ENCODE measurements around the gene BRCA2. TPM values are rescaled to one million over a fixed set of nuclear protein-coding genes. Genes with fewer than 3 reads are reported as not detected.
"Not testable (repeated sequence)": the region's sequence is repeated elsewhere in the genome, so short reads cannot be mapped to it uniquely, and the experiment has no call there.

BRCA2 gene
- total RNA-seq, 3 donors from 2014 or later: 7.2 to 8.6 (median 8.4) TPM

GRCh38 chr13:32330441-32330840, 15.1 kb downstream of the BRCA2 start:
- ATAC-seq: no peak
- H3K4me3 Mint-ChIP-seq: no peak overlapping the region
- no peaks in the 10 kb centered on the region for H3K27me3 Mint-ChIP-seq (ENCODE audit: low read depth)
- H3K36me3 Mint-ChIP-seq (ENCODE audit: insufficient read depth): peaks cover 19% of the 10 kb centered on the region
- no peak for DNase-seq
- no peaks in the 10 kb centered on the region for H3K4me1 Mint-ChIP-seq (ENCODE audit: low read depth)
- no peaks in the 10 kb centered on the region for H3K9me3 Mint-ChIP-seq

GRCh38 chr13:32334671-32335070, 19.4 kb downstream of the BRCA2 start:
- DNase-seq (no peak), ATAC-seq (no peak)
- no peak overlapping the region for H3K4me3 Mint-ChIP-seq
- no peaks in the 10 kb centered on the region for H3K27me3 Mint-ChIP-seq (ENCODE audit: low read depth)
- H3K4me1 Mint-ChIP-seq (ENCODE audit: low read depth): no peaks in the 10 kb centered on the region
- peaks cover 33% of the 10 kb centered on the region for H3K36me3 Mint-ChIP-seq (ENCODE audit: insufficient read depth)
- peaks cover 4% of the 10 kb centered on the region for H3K9me3 Mint-ChIP-seq

- Mint-ChIP-seq H3K36me3 (ENCODE audit: insufficient read depth) (peaks cover 12% of the 10 kb centered on the region), H3K4me3 (no peak overlapping the region), H3K9me3 (peaks cover 4% of the 10 kb centered on the region), H3K4me1 (ENCODE audit: low read depth) (no peaks in the 10 kb centered on the region), H3K27me3 (ENCODE audit: low read depth) (no peaks in the 10 kb centered on the region)
- no peak for DNase-seq
- no peak for ATAC-seq
Observed at GRCh38 chr13:32340914-32341313, 25.6 kb downstream of the BRCA2 start.

- H3K4me3 Mint-ChIP-seq: no peak overlapping the region
- ATAC-seq: no peak
- DNase-seq: no peak
- H3K36me3 Mint-ChIP-seq (ENCODE audit: insufficient read depth): peaks cover 13% of the 10 kb centered on the region
- no peaks in the 10 kb centered on the region for H3K27me3 Mint-ChIP-seq (ENCODE audit: low read depth)
- no peaks in the 10 kb centered on the region for H3K9me3 Mint-ChIP-seq
- H3K4me1 Mint-ChIP-seq (ENCODE audit: low read depth): peaks cover 2% of the 10 kb centered on the region
Observed at GRCh38 chr13:32347651-32348050, 32.3 kb downstream of the BRCA2 start.

GRCh38 chr13:32350839-32351441, 35.6 kb downstream of the BRCA2 start:
- H3K4me1 Mint-ChIP-seq (ENCODE audit: low read depth); ATAC-seq: not testable (repeated sequence)

GRCh38 chr13:32354040-32354439, 38.7 kb downstream of the BRCA2 start:
- H3K9me3 Mint-ChIP-seq: no peaks in the 10 kb centered on the region

More at GRCh38 chr13:32350839-32351441, 35.6 kb downstream of the BRCA2 start:
- not testable (repeated sequence) for H3K4me3 Mint-ChIP-seq; H3K9me3 Mint-ChIP-seq; H3K27me3 Mint-ChIP-seq (ENCODE audit: low read depth); DNase-seq
- peaks cover 13% of the 10 kb centered on the region for H3K36me3 Mint-ChIP-seq (ENCODE audit: insufficient read depth)

GRCh38 chr13:32355935-32356334, 40.6 kb downstream of the BRCA2 start:
- not testable (repeated sequence) for H3K4me3 Mint-ChIP-seq; DNase-seq; ATAC-seq; H3K9me3 Mint-ChIP-seq; H3K4me1 Mint-ChIP-seq (ENCODE audit: low read depth); H3K27me3 Mint-ChIP-seq (ENCODE audit: low read depth)
- peaks cover 17% of the 10 kb centered on the region for H3K36me3 Mint-ChIP-seq (ENCODE audit: insufficient read depth)

More at GRCh38 chr13:32354040-32354439, 38.7 kb downstream of the BRCA2 start:
- no peaks in the 10 kb centered on the region for H3K27me3 Mint-ChIP-seq (ENCODE audit: low read depth)
- no peak overlapping the region for H3K4me3 Mint-ChIP-seq
- no peaks in the 10 kb centered on the region for H3K4me1 Mint-ChIP-seq (ENCODE audit: low read depth)
- H3K36me3 Mint-ChIP-seq (ENCODE audit: insufficient read depth): peaks cover 14% of the 10 kb centered on the region
- DNase-seq (no peak), ATAC-seq (no peak)

GRCh38 chr13:32362574-32362973, 47.3 kb downstream of the BRCA2 start:
- DNase-seq (no peak), ATAC-seq (no peak)
- H3K9me3 Mint-ChIP-seq: no peaks in the 10 kb centered on the region
- H3K4me1 Mint-ChIP-seq (ENCODE audit: low read depth): no peaks in the 10 kb centered on the region
- no peaks in the 10 kb centered on the region for H3K27me3 Mint-ChIP-seq (ENCODE audit: low read depth)
- H3K36me3 Mint-ChIP-seq (ENCODE audit: insufficient read depth): peaks cover 10% of the 10 kb centered on the region
- H3K4me3 Mint-ChIP-seq: no peak overlapping the region

- H3K36me3 Mint-ChIP-seq (ENCODE audit: insufficient read depth): peaks cover 22% of the 10 kb centered on the region
- H3K4me3 Mint-ChIP-seq: no peak overlapping the region
- ATAC-seq (no peak), DNase-seq (no peak)
- no peaks in the 10 kb centered on the region for H3K27me3 Mint-ChIP-seq (ENCODE audit: low read depth)
- no peaks in the 10 kb centered on the region for H3K9me3 Mint-ChIP-seq
- no peaks in the 10 kb centered on the region for H3K4me1 Mint-ChIP-seq (ENCODE audit: low read depth)
Observed at GRCh38 chr13:32370805-32371204, 55.5 kb downstream of the BRCA2 start.

GRCh38 chr13:32376642-32377415, 61.5 kb downstream of the BRCA2 start:
- H3K4me3 Mint-ChIP-seq: no peak overlapping the region
- DNase-seq: no peak
- no peaks in the 10 kb centered on the region for H3K9me3 Mint-ChIP-seq
- no peaks in the 10 kb centered on the region for H3K4me1 Mint-ChIP-seq (ENCODE audit: low read depth)
- H3K36me3 Mint-ChIP-seq (ENCODE audit: insufficient read depth): peaks cover 20% of the 10 kb centered on the region
- no peaks in the 10 kb centered on the region for H3K27me3 Mint-ChIP-seq (ENCODE audit: low read depth)
- no peak for ATAC-seq

- Mint-ChIP-seq H3K9me3 (no peaks in the 10 kb centered on the region), H3K36me3 (ENCODE audit: insufficient read depth) (peaks cover 11% of the 10 kb centered on the region), H3K4me3 (no peak overlapping the region), H3K4me1 (ENCODE audit: low read depth) (no peaks in the 10 kb centered on the region), H3K27me3 (ENCODE audit: low read depth) (no peaks in the 10 kb centered on the region)
- no peak for ATAC-seq
- DNase-seq: no peak
Observed at GRCh38 chr13:32378012-32378411, 62.7 kb downstream of the BRCA2 start.

- DNase-seq (no peak), ATAC-seq (no peak)
- Mint-ChIP-seq H3K27me3 (ENCODE audit: low read depth) (no peaks in the 10 kb centered on the region), H3K4me1 (ENCODE audit: low read depth) (no peaks in the 10 kb centered on the region), H3K9me3 (no peaks in the 10 kb centered on the region), H3K4me3 (no peak overlapping the region), H3K36me3 (ENCODE audit: insufficient read depth) (no peaks in the 10 kb centered on the region)
Observed at GRCh38 chr13:32381539-32381938, 66.2 kb downstream of the BRCA2 start.

- DNase-seq: no peak
- Mint-ChIP-seq H3K4me1 (ENCODE audit: low read depth) (no peaks in the 10 kb centered on the region), H3K27me3 (ENCODE audit: low read depth) (no peaks in the 10 kb centered on the region), H3K9me3 (no peaks in the 10 kb centered on the region), H3K4me3 (no peak overlapping the region), H3K36me3 (ENCODE audit: insufficient read depth) (no peaks in the 10 kb centered on the region)
- ATAC-seq: no peak
Observed at GRCh38 chr13:32383836-32384618, 68.7 kb downstream of the BRCA2 start.

- ATAC-seq (no peak), DNase-seq (no peak)
- H3K27me3 Mint-ChIP-seq (ENCODE audit: low read depth): no peaks in the 10 kb centered on the region
- H3K4me1 Mint-ChIP-seq (ENCODE audit: low read depth): no peaks in the 10 kb centered on the region
- no peaks in the 10 kb centered on the region for H3K36me3 Mint-ChIP-seq (ENCODE audit: insufficient read depth)
- H3K9me3 Mint-ChIP-seq: no peaks in the 10 kb centered on the region
- no peak overlapping the region for H3K4me3 Mint-ChIP-seq
Observed at GRCh38 chr13:32384702-32385101, 69.4 kb downstream of the BRCA2 start.

Measured in activated T-cell treated with anti-CD3 and anti-CD28 coated beads, Interleukin-2, amount 50 U/mL, for 4 hours (primary cell).